H1 (cell line): ENCODE measurements around the gene RBP3. TPM values are rescaled to one million over a fixed set of nuclear protein-coding genes. Genes with fewer than 3 reads are reported as not detected.

Experiments
- BCL11A ChIP-seq, 2 experiments: IDR thresholded peaks; one replicate each; pipeline ENCODE4 v1.6.1; 2011; ENCODE audit warnings: low read depth in 2 of 2, low read length in 2 of 2, mild to moderate bottlenecking in 2 of 2
- CHD2 ChIP-seq: IDR thresholded peaks from 2 replicates; pipeline ENCODE4 v1.6.1; 2012; ENCODE audit warnings: low read length, improper control_type of control experiment
- CTBP2 ChIP-seq: IDR thresholded peaks from 2 replicates; pipeline ENCODE4 v1.7.0; 2011; ENCODE audit warnings: borderline replicate concordance, mild to moderate bottlenecking, moderate library complexity, mixed read lengths, low read length; ENCODE audit not compliant: insufficient read depth, insufficient read length
- GTF2F1 ChIP-seq: IDR thresholded peaks from 2 replicates; pipeline ENCODE4 v1.6.1; 2012; ENCODE audit warnings: low read depth, low read length, improper control_type of control experiment, borderline replicate concordance
- HDAC6 ChIP-seq: IDR thresholded peaks from one replicate; pipeline ENCODE4 v1.7.1; 2012; ENCODE audit warnings: low read depth, mild to moderate bottlenecking, inconsistent platforms, low read length, moderate library complexity
- KDM1A ChIP-seq: fragments of 200-600, 300-600 bp; sonication (generic); IDR thresholded peaks from 2 replicates; pipeline ENCODE4 v1.7.1; 2016; ENCODE audit warnings: mild to moderate bottlenecking, low read length, borderline replicate concordance
- RBBP5 ChIP-seq: IDR thresholded peaks from 2 replicates; pipeline ENCODE4 v1.7.1; 2012; ENCODE audit warnings: low read depth, mild to moderate bottlenecking, inconsistent platforms, low read length, moderate library complexity, borderline replicate concordance
- SP2 ChIP-seq: IDR thresholded peaks from 2 replicates; pipeline ENCODE4 v1.6.1; 2012; ENCODE audit warnings: mild to moderate bottlenecking, low read length, inconsistent platforms
- SP4 ChIP-seq: IDR thresholded peaks from 2 replicates; pipeline ENCODE4 v1.6.1; 2012; ENCODE audit warnings: low read length, inconsistent platforms
- polyA plus RNA-seq, 7 experiments: library from polyadenylated mRNA; depleted of rRNA in 3 of 7; stranded (reverse) in 5 of 7; unstranded in 2 of 7; fragments of >200 nt in 5 of 7; fragments of 200-250 nt in 2 of 7; gene quantifications; 1 replicate in 5 of 7; 2 replicates in 1 of 7; 4 replicates in 1 of 7; pipeline versions ENCODE4 v1.2.1 to v1.2.3, GENCODE V29; 2011 to 2013; ENCODE audit warnings: missing spikeins in 2 of 7, mixed read lengths in 2 of 7
- total RNA-seq: library from RNA; stranded (reverse); fragmentation: NEBNext Ultra II Directional; extraction: Animal tissue kit (Norgen Biotek cat#: 25700); gene quantifications from 2 replicates; pipeline ENCODE4 v1.2.1, GENCODE V29; 2021

Gene RBP3
- total and polyA plus RNA-seq, 2 of the 8 experiments (the other 6 are each of a cell fraction or from before 2014, with no cell fraction given), result not detected

DNA sequence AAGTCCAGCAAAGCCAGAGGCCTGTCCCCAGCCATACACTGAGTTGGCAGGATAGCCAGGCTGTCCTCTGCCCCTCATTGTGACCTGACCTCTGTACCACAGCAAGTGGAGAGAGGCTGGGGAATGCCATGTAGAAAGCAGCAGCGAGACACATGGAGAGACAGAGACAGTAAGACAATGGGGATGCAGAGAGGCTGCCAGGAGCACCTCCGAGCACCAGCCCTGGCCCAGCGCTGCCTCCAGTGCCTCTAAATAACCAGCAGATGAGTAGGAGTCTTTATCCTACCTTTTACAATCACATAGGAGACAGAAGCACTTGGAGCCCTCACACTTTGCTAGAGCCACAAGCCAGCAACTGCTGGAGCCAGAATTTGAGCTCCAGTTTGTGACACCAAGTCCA lies 17.8 kb upstream of the RBP3 start (continued):
- TF ChIP-seq GTF2F1 (no peak), BCL11A (IDR thresholded peaks at IDR 0.05; ENCODE audit: low read depth in 2 of 2, low read length in 2 of 2) (no peak), CTBP2 (no peak), KDM1A (no peak), HDAC6 (no peak), RBBP5 (no peak), CHD2 (no peak), SP2 (no peak), SP4 (no peak)
